ENCODE measurements around the gene CMPK2.

DNA sequence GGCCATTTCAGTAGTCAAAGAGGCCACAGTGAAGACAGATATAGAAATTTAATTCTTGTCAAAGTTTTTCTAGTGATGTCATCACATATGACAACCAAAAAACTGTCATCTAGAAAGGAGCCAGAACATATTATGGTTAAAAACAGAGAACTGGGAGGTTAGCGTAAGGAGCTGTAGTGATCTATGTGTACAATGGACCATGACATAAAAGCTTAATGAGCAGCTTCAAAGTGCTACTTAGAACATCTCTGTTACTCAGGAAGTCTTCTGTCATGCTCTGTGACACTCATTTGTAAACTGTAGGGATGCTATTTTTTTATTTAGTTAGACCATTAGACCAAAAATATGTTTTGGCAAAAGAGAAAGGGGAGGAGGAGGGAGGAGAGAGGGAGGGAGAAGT lies 57.3 kb downstream of the CMPK2 start:
- TF ChIP-seq, protein P1, sequence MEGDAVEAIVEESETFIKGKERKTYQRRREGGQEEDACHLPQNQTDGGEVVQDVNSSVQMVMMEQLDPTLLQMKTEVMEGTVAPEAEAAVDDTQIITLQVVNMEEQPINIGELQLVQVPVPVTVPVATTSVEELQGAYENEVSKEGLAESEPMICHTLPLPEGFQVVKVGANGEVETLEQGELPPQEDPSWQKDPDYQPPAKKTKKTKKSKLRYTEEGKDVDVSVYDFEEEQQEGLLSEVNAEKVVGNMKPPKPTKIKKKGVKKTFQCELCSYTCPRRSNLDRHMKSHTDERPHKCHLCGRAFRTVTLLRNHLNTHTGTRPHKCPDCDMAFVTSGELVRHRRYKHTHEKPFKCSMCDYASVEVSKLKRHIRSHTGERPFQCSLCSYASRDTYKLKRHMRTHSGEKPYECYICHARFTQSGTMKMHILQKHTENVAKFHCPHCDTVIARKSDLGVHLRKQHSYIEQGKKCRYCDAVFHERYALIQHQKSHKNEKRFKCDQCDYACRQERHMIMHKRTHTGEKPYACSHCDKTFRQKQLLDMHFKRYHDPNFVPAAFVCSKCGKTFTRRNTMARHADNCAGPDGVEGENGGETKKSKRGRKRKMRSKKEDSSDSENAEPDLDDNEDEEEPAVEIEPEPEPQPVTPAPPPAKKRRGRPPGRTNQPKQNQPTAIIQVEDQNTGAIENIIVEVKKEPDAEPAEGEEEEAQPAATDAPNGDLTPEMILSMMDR (IDR thresholded peaks at IDR 0.05) = no peak
- TF ChIP-seq POLR2AphosphoS5 (IDR thresholded peaks at IDR 0.05; ENCODE audit: low read depth, low read length) = no peak
- TF ChIP-seq, protein P2, sequence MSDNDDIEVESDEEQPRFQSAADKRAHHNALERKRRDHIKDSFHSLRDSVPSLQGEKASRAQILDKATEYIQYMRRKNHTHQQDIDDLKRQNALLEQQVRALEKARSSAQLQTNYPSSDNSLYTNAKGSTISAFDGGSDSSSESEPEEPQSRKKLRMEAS (IDR thresholded peaks at IDR 0.05; ENCODE audit: low read depth) = no peak
- no peak for TF ChIP-seq SMC3 (IDR thresholded peaks at IDR 0.05; ENCODE audit: low read depth, low read length)
- TF ChIP-seq USF2 (IDR thresholded peaks at IDR 0.05; ENCODE audit: borderline replicate concordance, low read depth, low read length) = no peak
- TF ChIP-seq MXI1 (IDR thresholded peaks at IDR 0.05; ENCODE audit: low read depth, low read length) = no peak
- TF ChIP-seq, protein P3, sequence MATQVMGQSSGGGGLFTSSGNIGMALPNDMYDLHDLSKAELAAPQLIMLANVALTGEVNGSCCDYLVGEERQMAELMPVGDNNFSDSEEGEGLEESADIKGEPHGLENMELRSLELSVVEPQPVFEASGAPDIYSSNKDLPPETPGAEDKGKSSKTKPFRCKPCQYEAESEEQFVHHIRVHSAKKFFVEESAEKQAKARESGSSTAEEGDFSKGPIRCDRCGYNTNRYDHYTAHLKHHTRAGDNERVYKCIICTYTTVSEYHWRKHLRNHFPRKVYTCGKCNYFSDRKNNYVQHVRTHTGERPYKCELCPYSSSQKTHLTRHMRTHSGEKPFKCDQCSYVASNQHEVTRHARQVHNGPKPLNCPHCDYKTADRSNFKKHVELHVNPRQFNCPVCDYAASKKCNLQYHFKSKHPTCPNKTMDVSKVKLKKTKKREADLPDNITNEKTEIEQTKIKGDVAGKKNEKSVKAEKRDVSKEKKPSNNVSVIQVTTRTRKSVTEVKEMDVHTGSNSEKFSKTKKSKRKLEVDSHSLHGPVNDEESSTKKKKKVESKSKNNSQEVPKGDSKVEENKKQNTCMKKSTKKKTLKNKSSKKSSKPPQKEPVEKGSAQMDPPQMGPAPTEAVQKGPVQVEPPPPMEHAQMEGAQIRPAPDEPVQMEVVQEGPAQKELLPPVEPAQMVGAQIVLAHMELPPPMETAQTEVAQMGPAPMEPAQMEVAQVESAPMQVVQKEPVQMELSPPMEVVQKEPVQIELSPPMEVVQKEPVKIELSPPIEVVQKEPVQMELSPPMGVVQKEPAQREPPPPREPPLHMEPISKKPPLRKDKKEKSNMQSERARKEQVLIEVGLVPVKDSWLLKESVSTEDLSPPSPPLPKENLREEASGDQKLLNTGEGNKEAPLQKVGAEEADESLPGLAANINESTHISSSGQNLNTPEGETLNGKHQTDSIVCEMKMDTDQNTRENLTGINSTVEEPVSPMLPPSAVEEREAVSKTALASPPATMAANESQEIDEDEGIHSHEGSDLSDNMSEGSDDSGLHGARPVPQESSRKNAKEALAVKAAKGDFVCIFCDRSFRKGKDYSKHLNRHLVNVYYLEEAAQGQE (IDR thresholded peaks at IDR 0.05; ENCODE audit: low read depth, low read length) = no peak
- TF ChIP-seq, protein P4, sequence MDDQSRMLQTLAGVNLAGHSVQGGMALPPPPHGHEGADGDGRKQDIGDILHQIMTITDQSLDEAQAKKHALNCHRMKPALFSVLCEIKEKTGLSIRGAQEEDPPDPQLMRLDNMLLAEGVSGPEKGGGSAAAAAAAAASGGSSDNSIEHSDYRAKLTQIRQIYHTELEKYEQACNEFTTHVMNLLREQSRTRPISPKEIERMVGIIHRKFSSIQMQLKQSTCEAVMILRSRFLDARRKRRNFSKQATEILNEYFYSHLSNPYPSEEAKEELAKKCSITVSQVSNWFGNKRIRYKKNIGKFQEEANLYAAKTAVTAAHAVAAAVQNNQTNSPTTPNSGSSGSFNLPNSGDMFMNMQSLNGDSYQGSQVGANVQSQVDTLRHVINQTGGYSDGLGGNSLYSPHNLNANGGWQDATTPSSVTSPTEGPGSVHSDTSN (IDR thresholded peaks at IDR 0.05) = no peak
- no peak for TF ChIP-seq ZBTB33 (IDR thresholded peaks at IDR 0.05; ENCODE audit: borderline replicate concordance, low read depth)
- TF ChIP-seq TEAD4 (IDR thresholded peaks at IDR 0.05; ENCODE audit: borderline replicate concordance, insufficient read depth) = no peak

Measured in SK-N-SH (cell line).